HCT116 (cell line): ENCODE results near the gene JDP2.

Source experiments
- CTCF ChIP-seq, 3 experiments: fragments of 200-600 bp in 1 of 3; sonication (generic) in 1 of 3; IDR thresholded peaks in 2 of 3; conservative IDR thresholded peaks in 1 of 3; 2 replicates each; pipeline ENCODE4 v1.5.1; 2012 to 2017; ENCODE audit warnings: low read depth in 2 of 3, low read length in 2 of 3, antibody characterized with exemption in 1 of 3, borderline replicate concordance in 1 of 3, control low read depth in 1 of 3, mild to moderate bottlenecking in 1 of 3, mixed read lengths in 1 of 3, mixed run types in 1 of 3, moderate library complexity in 1 of 3; ENCODE audit not compliant: insufficient read depth in 1 of 3
- EZH2 ChIP-seq: fragments of 200-600 bp; sonication (generic); IDR thresholded peaks from 2 replicates; pipeline ENCODE4 v1.6.1; 2017; ENCODE audit warnings: antibody characterized with exemption, mixed run types
- SRF ChIP-seq: IDR thresholded peaks from 2 replicates; pipeline ENCODE4 v1.6.1; 2012; ENCODE audit warnings: low read depth

- TF ChIP-seq CTCF (IDR thresholded peaks at IDR 0.05 in 2 of 3, conservative IDR thresholded peaks at IDR 0.05 in 1 of 3; ENCODE audit: borderline replicate concordance in 1 of 3, insufficient read depth in 1 of 3, low read depth in 2 of 3, low read length in 2 of 3) (no peak), SRF (no peak), EZH2 (no peak)
These were observed 10.8 kb downstream of the JDP2 start for GRCh38 chr14:75438486-75439080.
